IMR-90 (cell line): ENCODE measurements around the gene C16orf96. TPM values are rescaled to one million over a fixed set of nuclear protein-coding genes. Genes with fewer than 3 reads are reported as not detected.

ENCODE experiments used
- ATAC-seq: fragments of 200-7000 bp; cut with Tn5 transposase; 2 replicates; pipeline ENCODE4 v1.9.1; 2020; ENCODE audit warnings: low read depth, mild to moderate bottlenecking, moderate library complexity
- BruUV-seq: library from RNA; stranded (reverse); fragments of 400-500 nt; replicated peaks from 2 replicates; lab custom pipeline; 2021; lab: Mats Ljungman, UMichigan
- CTCF ChIA-PET: fragments of 300-600 bp; formaldehyde crosslinking; extraction: SDS; loops from one replicate; lab custom pipeline; 2021; ENCODE audit warnings: antibody characterized with exemption; lab: Yijun Ruan, JAX
- POLR2A ChIA-PET: fragments of 300-600 bp; sonication (Branson Sonifier 250); formaldehyde crosslinking; loops from one replicate; lab custom pipeline; 2022; ENCODE audit warnings: antibody characterized with exemption; ENCODE audit not compliant: unreplicated experiment; lab: Charles Lee
- DNase-seq: peaks from one replicate; pipeline ENCODE4 v3.0.0; 2013
- H2AFZ ChIP-seq: replicated peaks from 2 replicates; pipeline ENCODE3; 2013; ENCODE audit warnings: low read length, mild to moderate bottlenecking; ENCODE audit not compliant: poor library complexity
- H2AK5ac ChIP-seq: 2 replicates; pipeline ENCODE4 v1.6.1; 2013; ENCODE audit warnings: low read depth, low read length, inconsistent platforms
- H2AK9ac ChIP-seq: replicated peaks from 2 replicates; pipeline ENCODE3; 2013; ENCODE audit warnings: mild to moderate bottlenecking, low read depth, low read length, moderate library complexity; ENCODE audit not compliant: poor library complexity
- H2BK120ac ChIP-seq: 2 replicates; pipeline ENCODE4 v1.6.1; 2013; ENCODE audit warnings: low read depth, low read length, inconsistent platforms
- H2BK15ac ChIP-seq: 3 replicates; pipeline ENCODE4 v1.6.1; 2013; ENCODE audit warnings: low read depth, low read length, inconsistent platforms
- H2BK20ac ChIP-seq: 2 replicates; pipeline ENCODE4 v1.6.1; 2013; ENCODE audit warnings: low read depth, mild to moderate bottlenecking, inconsistent platforms, low read length, moderate library complexity
- H2BK5ac ChIP-seq: 2 replicates; pipeline ENCODE4 v1.6.1; 2013; ENCODE audit warnings: mild to moderate bottlenecking, low read depth, low read length, inconsistent platforms; ENCODE audit not compliant: poor library complexity, severe bottlenecking
- H3K14ac ChIP-seq: replicated peaks from 2 replicates; pipeline ENCODE4 v1.6.1; 2013; ENCODE audit warnings: low read depth, low read length, inconsistent platforms
- H3K18ac ChIP-seq: 2 replicates; pipeline ENCODE4 v1.6.1; 2013; ENCODE audit warnings: low read depth, low read length, control low read depth
- H3K23ac ChIP-seq: 2 replicates; pipeline ENCODE4 v1.6.1; 2013; ENCODE audit warnings: low read depth, low read length, inconsistent platforms
- H3K27ac ChIP-seq: 2 replicates; pipeline ENCODE4 v1.5.1; 2013; ENCODE audit warnings: mild to moderate bottlenecking, control low read depth, low read length; ENCODE audit not compliant: insufficient read depth
- H3K27me3 ChIP-seq: 2 replicates; pipeline ENCODE4 v1.6.1; 2013; ENCODE audit warnings: low read length; ENCODE audit not compliant: control insufficient read depth, insufficient read depth
- H3K36me3 ChIP-seq: 2 replicates; pipeline ENCODE4 v1.6.1; 2013; ENCODE audit warnings: low read length, mixed read lengths; ENCODE audit not compliant: control insufficient read depth, insufficient read depth
- H3K4ac ChIP-seq: 2 replicates; pipeline ENCODE4 v1.6.1; 2013; ENCODE audit warnings: low read depth, low read length, inconsistent platforms
- H3K4me1 ChIP-seq: 2 replicates; pipeline ENCODE4 v1.6.1; 2013; ENCODE audit warnings: low read length, mixed read lengths; ENCODE audit not compliant: control insufficient read depth, insufficient read depth
- H3K4me2 ChIP-seq: 2 replicates; pipeline ENCODE4 v1.6.1; 2013; ENCODE audit warnings: low read depth, mild to moderate bottlenecking, control low read depth, low read length, moderate library complexity
- H3K4me3 ChIP-seq: 2 replicates; pipeline ENCODE4 v1.5.1; 2013; ENCODE audit warnings: low read depth, mild to moderate bottlenecking, control low read depth, low read length, moderate library complexity; ENCODE audit not compliant: insufficient read depth
- H3K56ac ChIP-seq: 2 replicates; pipeline ENCODE4 v1.6.1; 2013; ENCODE audit warnings: low read length, inconsistent platforms; ENCODE audit not compliant: insufficient read depth; ENCODE audit errors: extremely low read depth
- H3K79me1 ChIP-seq, 2 experiments: 2 replicates each; pipeline ENCODE4 v1.6.1; 2013; ENCODE audit warnings: low read length in 2 of 2, inconsistent platforms in 1 of 2, low read depth in 1 of 2
- H3K9ac ChIP-seq: 2 replicates; pipeline ENCODE4 v1.6.1; 2013; ENCODE audit warnings: low read depth, low read length, control low read depth
- H3K9me1 ChIP-seq: 2 replicates; pipeline ENCODE4 v1.6.1; 2013; ENCODE audit warnings: low read length, inconsistent platforms; ENCODE audit not compliant: insufficient read depth
- H3K9me3 ChIP-seq: 2 replicates; pipeline ENCODE4 v1.6.1; 2013; ENCODE audit warnings: low read length; ENCODE audit not compliant: control insufficient read depth, insufficient read depth
- H4K20me1 ChIP-seq: 2 replicates; pipeline ENCODE4 v1.6.1; 2013; ENCODE audit warnings: low read length, inconsistent platforms; ENCODE audit not compliant: insufficient read depth
- H4K5ac ChIP-seq: 2 replicates; pipeline ENCODE4 v1.6.1; 2013; ENCODE audit warnings: mild to moderate bottlenecking, low read depth, low read length, control low read depth
- H4K8ac ChIP-seq, 2 experiments: 2 replicates each; pipeline ENCODE4 v1.6.1; 2013; ENCODE audit warnings: low read depth in 2 of 2, low read length in 2 of 2, control low read depth in 1 of 2, inconsistent platforms in 1 of 2
- H4K91ac ChIP-seq: 2 replicates; pipeline ENCODE4 v1.6.1; 2013; ENCODE audit warnings: low read depth, low read length, inconsistent platforms; ENCODE audit not compliant: insufficient read depth
- MAFK ChIP-seq: IDR thresholded peaks from 2 replicates; pipeline ENCODE4 v1.6.1; 2012; ENCODE audit warnings: low read depth, low read length, improper control_type of control experiment
- MAZ ChIP-seq: IDR thresholded peaks from 2 replicates; pipeline ENCODE4 v1.6.1; 2012; ENCODE audit warnings: low read depth, mild to moderate bottlenecking, low read length, improper control_type of control experiment, moderate library complexity, borderline replicate concordance
- NFE2L2 ChIP-seq: fragments of 150-350 bp; IDR thresholded peaks from 2 replicates; pipeline ENCODE4 v1.6.1; 2016; ENCODE audit warnings: low read depth, mild to moderate bottlenecking, low read length
- POLR2A ChIP-seq: IDR thresholded peaks from 2 replicates; pipeline ENCODE4 v1.6.1; 2012; ENCODE audit warnings: mild to moderate bottlenecking, low read depth, low read length
- WGBS, 2 experiments: methylation state at CpG; one replicate each; pipeline versions ENCODE4 v1.1.5 to v1.1.7; 2013; ENCODE audit warnings: missing lambda C conversion rate in 2 of 2; ENCODE audit not compliant: insufficient read length in 1 of 2; ENCODE audit errors: extremely low coverage in 2 of 2; 5-methylcytosine and 5-hydroxymethylcytosine counted together
- dilution Hi-C: fragments of 300-500 bp; cut with HindIII; formaldehyde crosslinking; loops from one replicate; pipeline ENCODE4 v1.14.3; 2018; ENCODE audit warnings: low sequenced_read_pairs; ENCODE audit not compliant: unreplicated experiment
- in situ Hi-C: fragments of 300-500 bp; cut with MboI; formaldehyde crosslinking; loops from 3 replicates; pipeline ENCODE4 v1.14.3; 2019; ENCODE audit warnings: low sequenced_read_pairs, inconsistent platforms, mixed read lengths
- intact Hi-C: fragments of 100-400 bp; cut with micrococcal nuclease; formaldehyde crosslinking; loops from 2 replicates; pipeline ENCODE4 v1.10.0; 2022
- polyA plus RNA-seq, 3 experiments: library from polyadenylated mRNA; depleted of rRNA; stranded (reverse); fragments of >200 nt; gene quantifications; 2 replicates each; pipeline ENCODE4 v1.2.3, GENCODE V29; 2012; ENCODE audit warnings: low replicate concordance in 1 of 3
- total RNA-seq: library from RNA; depleted of rRNA; stranded (reverse); fragments of >200 nt; gene quantifications from 2 replicates; pipeline ENCODE4 v1.2.3, GENCODE V29; 2012

Gene C16orf96
- total and polyA plus RNA-seq, 2 of the 4 experiments (the other 2 are of a cell fraction) = not detected

GRCh38 chr16:4637501-4638166 is 81.5 kb downstream of the C16orf96 start:
- Histone ChIP-seq H3K9me3 (no peaks in the 10 kb centered on the region), H3K79me1 (peaks cover 20 to 82% of the 10 kb centered on the region in 2 experiments), H4K20me1 (peaks cover 87% of the 10 kb centered on the region), H3K14ac (no peak overlapping the region), H4K91ac (no peak overlapping the region), H3K4me1 (peaks cover 2% of the 10 kb centered on the region; the same call in 1 of the 2 replicates), H2BK5ac (no peak overlapping the region), H2BK15ac (no peak overlapping the region), H2BK120ac (no peak overlapping the region), H3K56ac (no peak overlapping the region), H3K9me1 (peaks cover 23% of the 10 kb centered on the region), H2AK5ac (no peak overlapping the region), H2BK20ac (no peak overlapping the region), H2AK9ac (no peak overlapping the region), H3K27ac (no peak overlapping the region), H2AFZ (no peak overlapping the region), H3K9ac (no peak overlapping the region), H4K5ac (no peak overlapping the region), H3K36me3 (peaks cover 19% of the 10 kb centered on the region), H3K4me2 (no peak overlapping the region), H3K4me3 (no peak overlapping the region), H3K4ac (no peak overlapping the region), H3K27me3 (no peaks in the 10 kb centered on the region), H4K8ac (no peak overlapping the region), H3K18ac (no peak overlapping the region), H3K23ac (no peak overlapping the region)
- in situ Hi-C loops = no loop called here
- TF ChIP-seq MAZ (no peak), MAFK (no peak), POLR2A (no peak), NFE2L2 (no peak)
- CTCF ChIA-PET = interaction anchor here (0.6 to 0.7 kb wide), 2 partner anchors 13 to 256 kb away, joined by 3 read pairs; no protein-coding TSS in a partner anchor
- intact Hi-C loops = no loop called here
- dilution Hi-C loops = no loop called here
- POLR2A ChIA-PET = no interaction called here
- DNase-seq (no peak), ATAC-seq (no peak)
- 94% methylated on average over 10 of the region's 21 CpGs; no CpG with 5 or more reads in 1 of the 2 experiments for WGBS, 2 experiments
- no TSS peak for BruUV-seq
